GM19372 (cell line): ENCODE results near the gene TMLHE.
"Not testable (repeated sequence)": the region's sequence is repeated elsewhere in the genome, so short reads cannot be mapped to it uniquely, and the experiment has no call there.

ENCODE experiments used
- ATAC-seq: cut with Tn5 transposase; IDR thresholded peaks from one replicate; pipeline ENCODE4 v1.9.1; 2021; ENCODE audit warnings: mild to moderate bottlenecking, low read depth, moderate library complexity; ENCODE audit not compliant: unreplicated experiment

The TMLHE gene, protein sequence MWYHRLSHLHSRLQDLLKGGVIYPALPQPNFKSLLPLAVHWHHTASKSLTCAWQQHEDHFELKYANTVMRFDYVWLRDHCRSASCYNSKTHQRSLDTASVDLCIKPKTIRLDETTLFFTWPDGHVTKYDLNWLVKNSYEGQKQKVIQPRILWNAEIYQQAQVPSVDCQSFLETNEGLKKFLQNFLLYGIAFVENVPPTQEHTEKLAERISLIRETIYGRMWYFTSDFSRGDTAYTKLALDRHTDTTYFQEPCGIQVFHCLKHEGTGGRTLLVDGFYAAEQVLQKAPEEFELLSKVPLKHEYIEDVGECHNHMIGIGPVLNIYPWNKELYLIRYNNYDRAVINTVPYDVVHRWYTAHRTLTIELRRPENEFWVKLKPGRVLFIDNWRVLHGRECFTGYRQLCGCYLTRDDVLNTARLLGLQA

DNA sequence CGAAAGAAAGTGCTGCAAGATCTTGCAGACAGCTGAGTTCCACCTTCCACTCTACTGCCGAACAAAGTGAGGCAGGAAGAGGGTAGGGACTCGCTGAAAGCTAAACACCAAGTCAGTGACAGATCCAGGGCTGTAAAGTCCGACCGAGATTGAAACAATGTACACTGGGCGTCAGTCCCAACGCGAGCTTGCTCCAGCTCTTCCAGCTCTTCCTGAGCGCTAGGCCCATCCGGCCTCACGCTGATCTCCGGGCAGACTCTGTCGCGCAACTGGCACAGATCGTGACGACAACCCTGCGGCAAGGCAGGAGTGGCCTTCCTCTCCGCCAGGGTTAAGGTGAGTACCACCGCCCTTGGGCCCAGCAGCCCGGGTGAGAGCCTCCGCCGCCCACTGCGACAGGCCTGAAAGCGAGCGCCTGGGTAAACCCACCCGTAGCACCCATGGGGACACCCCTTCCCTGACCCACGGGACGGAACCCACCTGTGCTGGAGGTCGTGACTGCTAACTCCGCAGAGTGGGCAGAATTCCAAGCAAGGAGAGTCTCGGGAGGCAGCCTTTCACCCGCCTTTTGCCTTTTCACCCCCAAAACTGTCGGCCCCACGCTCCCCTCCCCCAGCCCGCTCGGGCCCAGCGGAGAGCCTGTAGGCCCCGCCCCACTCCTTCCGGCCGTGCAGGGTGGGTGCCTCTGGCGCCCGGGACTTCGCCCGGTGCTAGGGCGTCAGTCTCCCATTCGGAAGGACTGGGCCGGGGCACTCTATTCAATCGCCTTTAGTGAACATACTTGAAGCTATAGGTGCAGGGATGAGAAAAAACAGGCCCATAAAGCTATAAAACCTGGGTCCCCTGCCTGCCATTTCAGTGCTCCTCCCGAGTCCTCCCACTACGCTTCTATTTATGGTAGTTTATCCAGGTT lies at the start of gene TMLHE, which contains the start of gene SPRY3:
Gene TMLHE (minus strand): TSS at position 641 of the 913 bp plus-strand sequence. CDS start 67,676 bp downstream, outside the sequence.
Gene SPRY3 (plus strand): TSS at position 275 of the 913 bp plus-strand sequence.
- peak; percentile 95 for ATAC-seq

GRCh38 chrX:155662282-155662681 lies 49.5 kb upstream of the TMLHE start:
- ATAC-seq: no peak

GRCh38 chrX:155645180-155645579 lies 32.4 kb upstream of the TMLHE start:
- ATAC-seq: no peak

- no peak for ATAC-seq
Observed at GRCh38 chrX:155643240-155643639, 30.5 kb upstream of the TMLHE start.

DNA sequence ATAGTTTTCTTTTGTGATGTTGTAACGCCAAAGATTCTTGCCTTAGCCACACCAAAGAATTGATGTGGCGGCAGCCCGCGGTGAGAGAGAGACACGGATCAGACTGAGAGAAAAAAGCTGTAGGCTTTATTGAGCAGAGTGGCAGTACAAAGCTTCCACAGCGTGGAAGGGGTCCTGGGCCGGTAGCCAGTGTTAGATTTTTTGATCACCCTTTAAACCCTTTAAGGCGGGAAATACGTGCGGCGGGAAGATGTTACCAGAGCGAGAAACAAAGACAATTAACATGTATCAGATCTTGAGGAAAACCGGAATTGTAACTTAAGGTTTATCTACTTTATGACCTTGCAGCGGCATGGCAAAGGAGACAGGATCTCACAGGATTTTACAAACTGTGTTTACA lies 28.6 kb upstream of the TMLHE start:
- not testable (repeated sequence) for ATAC-seq

GRCh38 chrX:155637714-155638113 lies 25.0 kb upstream of the TMLHE start:
- no peak for ATAC-seq

GRCh38 chrX:155635019-155635418 lies 22.3 kb upstream of the TMLHE start:
- ATAC-seq: not testable (repeated sequence)

DNA sequence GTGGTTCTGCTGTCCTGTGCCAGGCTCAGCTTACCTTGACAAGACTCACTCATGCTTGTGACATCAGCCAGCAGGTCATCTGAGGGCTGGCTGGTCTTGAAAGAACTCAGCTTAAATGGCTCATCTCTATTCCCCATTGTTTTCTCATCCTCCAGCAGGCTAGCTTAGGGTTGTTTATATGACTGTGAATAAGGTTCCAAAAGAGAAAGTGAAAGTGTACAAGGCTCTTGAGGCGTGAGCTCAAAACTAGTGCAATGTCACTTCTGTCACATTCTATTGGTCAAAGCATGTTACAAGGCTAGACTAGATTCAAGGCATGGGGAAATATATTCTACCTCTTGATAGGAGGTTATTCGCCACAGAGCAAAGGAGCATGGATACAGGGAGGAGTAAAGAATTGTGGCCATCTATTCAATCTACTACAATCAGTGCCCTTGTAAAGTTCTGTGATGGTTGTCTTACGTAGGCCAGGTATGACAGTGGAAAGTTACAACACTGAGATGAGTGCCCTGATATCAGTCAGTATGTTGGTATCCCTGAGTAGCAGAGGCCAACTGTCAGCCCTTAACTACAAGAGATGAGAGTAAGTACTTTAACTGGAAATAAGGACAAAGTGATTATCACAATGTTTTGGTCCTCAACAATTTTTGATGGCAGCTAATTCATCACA lies 19.8 kb upstream of the TMLHE start:
- ATAC-seq: no peak

DNA sequence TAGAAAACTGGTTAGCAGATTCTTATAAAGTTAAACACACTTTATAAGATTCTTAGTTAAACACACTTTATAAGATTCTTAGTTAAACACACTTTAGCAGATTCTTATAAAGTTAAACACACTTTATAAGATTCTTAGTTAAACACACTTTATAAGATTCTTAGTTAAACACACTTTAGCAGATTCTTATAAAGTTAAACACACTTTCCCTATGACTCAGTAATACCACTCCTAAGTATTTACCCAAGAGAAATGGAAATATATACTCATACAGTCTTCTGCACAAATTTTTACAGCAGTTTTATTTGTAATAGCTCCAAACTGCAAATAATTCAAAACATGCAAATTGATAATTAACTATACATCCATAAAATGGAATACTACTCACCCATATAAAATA lies 7.4 kb upstream of the TMLHE start:
- not testable (repeated sequence) for ATAC-seq

- ATAC-seq: no peak
Observed at GRCh38 chrX:155615938-155616337, 3.2 kb upstream of the TMLHE start.

- ATAC-seq: no peak
Observed at GRCh38 chrX:155613927-155614559, 1.3 kb upstream of the TMLHE start.

DNA sequence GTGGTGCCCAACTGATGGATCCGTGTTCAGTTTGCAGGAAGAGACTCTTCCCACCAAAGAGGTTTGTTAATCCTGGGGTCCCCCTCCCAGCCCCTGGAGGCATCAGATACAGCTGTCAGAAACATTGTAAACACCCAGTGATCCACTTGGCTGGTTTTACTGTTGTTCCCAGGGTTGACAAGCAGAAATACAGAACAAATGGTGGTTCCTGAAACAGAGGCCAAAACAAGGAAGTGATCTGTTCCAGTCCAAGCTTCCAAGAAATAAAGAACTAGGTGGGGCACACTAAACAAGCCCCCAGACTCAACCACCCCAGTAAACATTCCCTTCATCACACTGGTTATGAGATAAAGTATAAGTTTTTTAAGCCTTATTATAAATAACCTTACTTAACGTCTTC lies 1.4 kb downstream of the TMLHE start:
- ATAC-seq: no peak

GRCh38 chrX:155592981-155593380 lies 19.8 kb downstream of the TMLHE start:
- no peak for ATAC-seq

DNA sequence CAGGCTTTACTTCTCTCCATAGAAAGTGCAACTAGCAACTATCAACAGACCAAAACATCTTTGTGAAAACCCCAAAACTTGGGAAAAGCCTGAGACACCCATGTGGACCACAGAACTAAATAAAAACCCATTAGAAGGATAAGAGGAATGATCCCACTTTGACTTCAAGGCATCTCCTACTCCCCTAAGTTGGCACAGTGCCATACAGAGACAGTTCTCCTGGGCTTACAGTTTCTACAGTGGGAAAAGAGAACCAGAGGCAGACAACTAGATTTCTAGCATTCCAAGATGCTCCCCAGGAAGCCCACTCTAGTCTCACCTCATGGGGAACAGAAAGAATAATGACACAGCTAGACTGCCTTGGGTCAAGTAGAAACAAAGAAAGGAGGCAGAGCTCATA lies 20.4 kb downstream of the TMLHE start:
- ATAC-seq: no peak

DNA sequence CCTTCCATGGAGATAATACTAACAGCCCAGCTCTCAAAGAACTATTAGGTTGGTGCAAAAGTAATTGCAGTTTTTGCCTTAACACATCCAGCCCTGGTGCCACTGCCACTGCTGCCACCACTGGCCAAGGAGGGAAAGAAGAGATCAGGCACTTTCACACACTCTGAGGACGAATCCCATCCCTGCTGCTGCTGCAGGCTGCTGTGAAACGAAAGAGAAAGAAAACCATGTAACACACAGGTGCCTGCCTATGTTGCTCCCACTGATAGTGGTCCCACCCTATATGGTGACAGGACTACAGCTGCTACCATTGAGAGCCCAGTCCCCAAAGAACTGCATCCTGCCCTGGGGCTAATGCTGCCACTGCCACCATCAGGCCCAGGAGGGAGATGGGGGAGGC lies 35.1 kb downstream of the TMLHE start:
- ATAC-seq: no peak

DNA sequence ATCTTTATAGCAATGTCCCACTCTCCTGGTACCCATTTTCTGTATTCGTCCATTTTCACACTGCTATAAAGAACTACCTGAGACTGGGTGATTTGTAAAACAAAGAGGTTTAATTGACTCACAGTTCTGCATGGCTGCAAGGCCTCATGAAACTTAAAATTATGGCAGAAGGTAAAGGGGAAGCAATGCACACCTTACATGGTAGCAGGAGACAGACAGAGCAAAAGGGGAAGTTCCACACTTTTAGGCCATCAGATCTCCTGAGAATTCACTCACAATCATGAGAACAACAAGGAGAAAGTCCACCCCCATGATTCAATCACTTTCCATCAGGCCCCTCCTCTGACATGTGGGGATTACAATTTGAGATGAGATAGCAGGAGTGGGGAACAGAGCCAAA lies 49.7 kb downstream of the TMLHE start:
- ATAC-seq: no peak

GRCh38 chrX:155544881-155545280 lies 67.9 kb downstream of the TMLHE start:
- ATAC-seq: no peak

DNA sequence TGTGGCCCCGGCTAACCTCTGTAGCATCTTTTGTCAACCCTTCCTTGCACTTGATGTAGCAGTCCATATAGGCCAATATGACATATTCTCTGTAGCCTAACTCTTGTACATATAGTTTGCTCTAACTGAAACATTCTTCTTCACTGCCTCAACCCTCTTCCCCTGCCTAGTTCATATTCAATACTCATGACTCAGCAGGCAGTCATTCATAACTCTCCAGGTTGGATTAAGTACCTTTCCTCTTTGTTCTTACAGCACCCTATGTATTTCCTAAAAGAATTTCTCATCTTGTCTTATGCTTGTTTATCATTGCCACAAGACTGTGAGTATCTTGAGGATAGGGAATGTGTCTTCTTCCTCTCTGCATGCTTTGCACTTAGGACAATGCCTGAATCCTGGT lies 76.9 kb downstream of the TMLHE start:
- no peak for ATAC-seq

DNA sequence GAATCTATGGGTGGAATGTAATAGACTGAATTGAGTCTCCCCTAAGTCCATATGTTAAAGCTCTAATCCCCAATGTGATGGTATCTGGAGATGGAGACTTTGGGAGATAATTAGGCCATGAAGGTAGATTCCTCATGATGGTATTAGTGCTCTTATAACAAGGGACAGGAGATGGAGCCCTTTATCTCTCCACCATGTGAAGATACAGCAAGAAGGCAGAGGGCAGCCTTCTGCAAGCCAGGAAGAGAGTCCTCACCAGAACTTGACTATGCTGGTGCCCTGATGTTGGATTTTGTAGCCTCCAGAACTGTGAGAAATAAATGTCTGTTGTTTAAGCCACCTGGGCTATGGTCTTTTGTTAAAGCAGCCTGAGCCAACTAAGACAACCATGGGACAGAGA lies 78.0 kb downstream of the TMLHE start:
- no peak for ATAC-seq

GRCh38 chrX:155527023-155527422 lies 85.7 kb downstream of the TMLHE start:
- ATAC-seq: not testable (repeated sequence)
